HG02870 (cell line): ENCODE measurements around the gene SLC7A4.
"Not testable (repeated sequence)": the region's sequence is repeated elsewhere in the genome, so short reads cannot be mapped to it uniquely, and the experiment has no call there.

ENCODE experiments used
- ATAC-seq: cut with Tn5 transposase; IDR thresholded peaks from one replicate; pipeline ENCODE4 v1.9.1; 2021; ENCODE audit warnings: mild to moderate bottlenecking, moderate library complexity; ENCODE audit not compliant: unreplicated experiment

SLC7A4 gene

DNA sequence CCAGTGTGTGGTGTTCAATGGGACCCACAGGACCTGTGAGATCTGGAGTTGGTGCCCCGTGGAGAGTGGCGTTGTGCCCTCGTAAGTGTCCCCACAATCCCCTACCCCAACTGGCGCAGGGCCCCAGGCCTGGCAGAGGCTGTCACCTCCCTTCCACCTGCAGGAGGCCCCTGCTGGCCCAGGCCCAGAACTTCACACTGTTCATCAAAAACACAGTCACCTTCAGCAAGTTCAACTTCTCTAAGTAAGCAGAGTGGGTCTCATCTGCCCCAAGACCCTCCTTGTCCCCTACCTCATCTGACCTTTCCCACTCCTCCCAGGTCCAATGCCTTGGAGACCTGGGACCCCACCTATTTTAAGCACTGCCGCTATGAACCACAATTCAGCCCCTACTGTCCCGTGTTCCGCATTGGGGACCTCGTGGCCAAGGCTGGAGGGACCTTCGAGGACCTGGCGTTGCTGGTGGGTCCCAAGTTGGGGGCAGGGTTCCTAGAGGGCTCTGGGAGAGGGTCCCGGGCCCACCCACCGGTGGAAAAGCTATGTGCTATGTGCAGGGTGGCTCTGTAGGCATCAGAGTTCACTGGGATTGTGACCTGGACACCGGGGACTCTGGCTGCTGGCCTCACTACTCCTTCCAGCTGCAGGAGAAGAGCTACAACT is 9.3 kb downstream of the SLC7A4 start:
- ATAC-seq = no peak

DNA sequence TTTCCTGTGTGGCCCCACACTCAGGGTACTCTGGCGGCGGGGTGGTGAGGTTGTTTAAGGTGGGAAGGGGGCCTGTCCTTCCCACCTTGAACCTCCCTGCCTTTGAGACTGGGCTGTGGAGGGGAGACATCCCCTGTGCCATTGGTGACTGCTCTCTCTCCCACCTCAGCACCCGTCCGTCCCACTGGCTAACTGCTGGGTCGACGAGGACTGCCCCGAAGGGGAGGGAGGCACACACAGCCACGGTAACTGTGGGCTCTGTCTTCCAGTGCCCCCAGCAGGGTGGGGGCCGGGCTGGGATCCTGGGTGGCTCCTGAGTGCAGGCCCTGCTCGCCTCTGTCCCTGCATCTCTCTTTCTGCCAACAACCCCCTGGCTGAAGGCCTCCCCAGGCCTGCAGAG is 9.9 kb downstream of the SLC7A4 start:
- no peak for ATAC-seq

DNA sequence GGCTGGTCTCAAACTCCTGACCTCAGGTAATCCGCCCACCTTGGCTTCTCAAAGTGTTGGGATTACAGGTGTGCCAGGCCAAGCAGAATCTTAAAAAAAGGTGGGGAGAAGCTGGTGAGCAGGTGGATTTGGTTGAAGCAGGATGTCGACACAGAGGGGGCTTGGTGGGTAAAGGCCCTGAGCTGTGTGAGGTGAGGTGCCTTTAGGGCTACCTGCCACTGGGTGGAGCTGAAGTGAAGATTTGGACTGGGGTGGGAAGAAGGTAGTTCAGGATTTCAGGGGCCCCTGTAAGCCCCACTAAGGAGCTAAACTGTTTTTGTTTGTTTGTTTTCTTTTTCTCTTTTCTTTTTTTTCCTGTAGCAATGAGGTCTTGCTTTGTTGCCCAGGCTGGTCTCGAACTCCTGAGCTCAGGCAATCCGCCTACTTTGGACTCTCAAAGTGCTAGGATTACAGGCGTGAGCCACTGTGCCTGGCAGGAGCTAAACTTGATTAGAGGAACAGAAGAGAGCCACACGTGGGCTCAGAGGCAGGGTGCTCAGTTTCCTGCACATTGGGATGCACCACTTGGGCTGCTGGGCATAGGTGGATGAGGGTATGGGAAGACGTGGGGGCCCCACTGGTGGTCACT is 11.4 kb downstream of the SLC7A4 start:
- ATAC-seq = no peak

DNA sequence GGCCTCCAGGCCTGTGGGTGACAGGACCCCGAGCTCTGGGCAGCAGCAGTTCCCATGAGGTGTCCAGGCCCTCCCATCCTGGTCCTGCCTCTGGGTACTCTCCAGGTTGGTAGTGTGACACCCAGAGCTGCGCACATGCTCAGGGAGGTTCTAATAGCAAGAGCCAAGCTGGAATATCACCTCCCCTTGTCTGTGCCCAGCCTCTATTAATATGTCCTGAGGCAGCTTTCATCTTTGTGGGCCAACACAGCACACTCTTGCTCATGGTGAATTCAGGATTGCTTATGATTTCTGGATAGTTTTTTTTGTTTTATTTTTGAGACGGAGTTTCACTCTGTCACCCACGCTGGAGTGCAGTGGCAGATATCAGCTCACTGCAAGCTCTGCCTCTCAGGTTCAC is 14.0 kb downstream of the SLC7A4 start:
- ATAC-seq = no peak

DNA sequence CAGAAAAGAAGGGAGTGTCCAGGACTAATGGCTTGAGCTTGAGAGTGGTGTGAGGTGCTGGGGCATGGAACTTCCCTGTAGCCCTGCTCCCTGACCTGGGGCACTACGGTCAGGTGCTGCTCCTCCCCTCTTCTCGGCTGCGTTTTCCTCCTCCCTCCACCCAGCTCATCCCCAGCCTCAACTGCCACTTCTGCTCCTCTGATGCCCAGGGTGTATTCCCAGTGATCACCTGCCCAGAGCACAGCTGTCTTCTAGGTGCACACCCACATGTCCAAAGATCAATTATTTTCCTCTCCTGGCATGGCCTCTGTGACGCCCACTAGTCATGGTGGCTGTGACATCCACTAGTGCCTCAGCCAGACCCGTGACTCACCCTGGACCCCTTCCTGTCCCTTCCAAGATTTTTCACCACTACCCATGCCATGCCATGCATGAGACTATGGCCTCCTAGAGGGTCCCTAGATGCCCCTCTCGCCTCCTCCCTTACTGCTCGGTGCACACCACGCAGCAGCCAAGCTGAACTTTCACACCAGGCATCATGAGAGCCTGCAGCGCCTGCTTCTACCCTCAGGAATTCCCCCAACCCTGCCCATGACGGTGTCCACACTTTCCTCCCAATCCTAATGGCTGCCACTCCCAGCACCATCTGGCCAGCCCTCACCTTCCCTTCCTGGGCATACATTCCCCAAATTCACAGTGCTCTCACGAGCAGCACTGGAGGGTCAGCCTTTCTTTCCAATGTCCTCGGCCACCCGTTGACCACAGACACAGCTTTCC is 15.5 kb downstream of the SLC7A4 start:
- no peak for ATAC-seq

DNA sequence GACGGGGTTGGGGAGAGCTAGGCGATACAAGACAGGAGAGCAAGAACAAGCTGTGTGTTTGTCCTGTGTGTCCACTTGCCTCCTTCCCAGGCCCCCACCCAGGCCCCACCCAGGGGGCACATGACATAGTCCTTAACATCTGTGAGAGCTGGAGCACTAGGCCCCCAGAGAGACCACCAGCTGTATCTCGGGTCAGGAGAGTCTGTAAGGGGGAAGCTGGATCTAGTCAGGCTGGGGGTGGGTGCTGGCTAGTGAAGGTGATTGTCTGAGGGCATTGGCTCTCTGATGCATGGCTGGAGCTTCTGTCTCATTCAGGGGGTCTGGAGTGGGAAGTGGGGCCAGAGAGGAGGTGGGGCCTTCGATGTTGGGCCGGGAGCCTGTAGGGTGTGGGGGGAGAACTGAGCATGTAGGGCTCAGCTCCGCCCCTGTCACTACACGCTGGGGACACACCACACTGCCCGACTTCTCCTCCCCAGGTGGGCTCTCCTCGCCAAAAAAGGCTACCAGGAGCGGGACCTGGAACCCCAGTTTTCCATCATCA is 16.8 kb downstream of the SLC7A4 start:
- no peak for ATAC-seq

DNA sequence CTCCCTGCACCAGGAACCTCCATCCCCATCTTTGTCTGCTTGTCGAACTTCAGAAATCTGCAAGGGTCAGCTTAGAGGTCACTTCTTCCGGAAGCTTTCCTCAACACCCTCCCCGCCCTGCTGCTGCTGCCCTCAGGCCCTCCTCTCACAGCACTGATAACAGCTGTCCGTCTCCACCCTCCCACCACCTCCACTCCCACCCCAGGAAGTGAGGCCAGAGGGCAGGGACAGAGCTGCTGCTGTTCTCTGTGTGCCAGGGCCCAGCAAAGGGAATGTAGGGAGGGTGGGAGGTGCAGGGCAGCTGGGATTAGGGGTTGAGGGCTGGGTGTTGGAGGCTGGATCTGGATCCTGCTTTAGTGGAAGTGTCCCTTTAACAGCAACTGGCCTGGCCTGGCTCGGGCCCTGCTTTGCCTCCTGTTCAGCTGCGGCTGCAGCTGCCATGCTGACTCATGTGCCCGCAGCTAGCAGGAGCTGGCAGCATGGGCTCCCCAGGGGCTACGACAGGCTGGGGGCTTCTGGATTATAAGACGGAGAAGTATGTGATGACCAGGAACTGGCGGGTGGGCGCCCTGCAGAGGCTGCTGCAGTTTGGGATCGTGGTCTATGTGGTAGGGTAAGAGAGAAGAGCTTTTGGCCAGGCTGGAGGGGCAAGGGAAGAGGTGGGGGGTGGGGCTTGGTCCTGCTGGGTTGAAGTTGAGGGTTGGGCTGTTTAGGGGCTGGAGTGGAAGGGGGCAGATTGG is 17.5 kb downstream of the SLC7A4 start, which contains the start of gene P2RX6:
Gene P2RX6 (plus strand): TSS at position 440 of the 740 bp plus-strand sequence. CDS start 10 bp downstream, at position 450.
- ATAC-seq = no peak

DNA sequence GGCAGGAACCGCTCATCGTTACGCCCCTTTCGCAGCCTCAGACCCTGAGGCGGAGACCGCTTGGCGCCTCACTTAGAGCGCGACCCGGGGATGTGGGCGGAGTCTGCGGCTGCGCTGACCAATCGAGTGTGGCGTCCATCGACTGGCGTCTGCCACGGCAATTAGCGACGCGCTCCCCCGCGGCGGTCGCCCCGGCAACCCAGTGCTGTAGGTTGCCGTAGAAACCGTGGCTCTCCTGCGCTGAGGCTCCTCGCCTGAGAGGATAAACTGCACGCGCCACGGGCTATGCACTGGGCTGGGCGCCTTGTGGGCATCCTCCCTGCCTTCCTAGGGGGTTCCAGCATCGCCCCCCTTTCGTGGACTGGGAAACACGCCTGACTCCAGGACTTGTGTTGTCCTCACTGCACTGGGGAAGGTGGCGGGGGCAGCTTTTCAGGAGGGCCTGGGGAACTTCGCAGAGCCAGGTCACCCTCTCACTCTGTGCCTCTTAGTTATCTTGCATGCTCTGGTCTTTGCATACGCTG is 18.1 kb downstream of the SLC7A4 start:
- ATAC-seq = peak; percentile 66

DNA sequence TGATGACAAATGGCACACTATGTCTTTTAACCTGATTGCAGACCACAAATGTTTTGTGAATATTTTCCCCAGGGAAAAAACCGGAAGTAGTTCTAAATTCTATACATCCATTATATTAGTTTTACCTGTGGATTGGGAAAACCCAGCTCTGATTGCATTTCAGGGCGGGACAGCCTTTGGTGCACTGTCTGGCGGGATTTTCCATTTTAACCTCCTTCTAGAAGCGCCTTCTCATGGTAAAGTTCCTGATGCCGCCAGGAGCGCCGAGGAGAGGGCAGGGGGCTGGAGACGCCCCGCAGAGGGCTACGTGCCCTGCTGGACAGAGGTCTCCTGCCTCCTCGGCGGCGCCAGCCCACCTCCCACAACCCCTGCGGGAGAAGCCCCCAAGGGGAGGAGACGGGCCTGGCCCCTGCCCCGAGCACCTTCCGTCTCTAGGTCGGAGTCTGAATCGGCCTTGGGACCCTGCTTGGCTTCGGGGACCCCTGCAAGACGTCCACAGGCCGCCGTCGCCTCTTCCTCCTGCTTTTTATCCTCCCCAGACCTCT is 18.6 kb downstream of the SLC7A4 start:
- ATAC-seq = no peak

DNA sequence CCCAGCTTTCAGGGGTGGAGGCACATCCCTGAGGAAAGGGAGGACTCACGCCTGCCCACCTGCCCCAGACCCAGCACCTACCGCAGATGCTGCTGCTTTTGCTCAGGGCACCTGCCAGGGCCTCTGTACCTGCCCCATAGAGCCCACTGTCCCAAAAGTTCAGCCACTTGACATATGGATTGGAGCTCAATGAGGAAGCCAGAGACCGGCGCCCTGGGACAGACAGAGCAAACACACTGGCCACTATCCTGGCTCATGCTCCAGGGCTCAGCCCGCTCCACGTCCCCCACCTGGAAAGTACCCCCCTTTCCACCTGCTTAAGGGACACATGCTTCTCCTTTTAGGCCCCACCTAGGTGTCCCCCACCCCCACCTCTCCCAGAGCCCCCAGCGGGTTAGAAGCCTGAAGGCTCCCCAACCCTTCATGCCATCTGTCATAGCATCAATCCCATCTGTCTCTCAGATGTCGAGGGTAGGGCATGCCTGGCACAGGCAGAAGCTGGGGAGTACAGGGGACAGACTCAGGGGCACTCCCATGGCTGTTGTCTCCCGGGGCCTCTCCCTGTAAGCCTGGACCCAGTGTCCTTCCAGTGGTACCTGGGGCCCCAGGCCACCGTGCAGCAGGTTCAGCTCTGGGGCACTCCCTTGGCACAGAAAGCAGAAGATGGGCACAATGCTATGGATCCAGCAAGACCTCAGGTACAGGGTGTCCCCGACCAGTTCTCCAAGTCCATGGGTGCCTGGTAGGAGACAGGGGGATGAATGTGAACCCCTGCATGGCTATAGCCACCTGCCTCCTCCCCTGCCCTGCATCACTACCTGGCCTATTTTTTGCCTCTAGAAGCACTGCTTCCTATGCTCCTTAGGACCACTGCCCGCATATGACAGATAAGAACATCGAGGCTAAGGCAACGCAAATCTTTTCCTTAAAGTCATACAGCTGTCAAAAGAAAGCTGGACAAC is 19.6 kb downstream of the SLC7A4 start:
- no peak for ATAC-seq

DNA sequence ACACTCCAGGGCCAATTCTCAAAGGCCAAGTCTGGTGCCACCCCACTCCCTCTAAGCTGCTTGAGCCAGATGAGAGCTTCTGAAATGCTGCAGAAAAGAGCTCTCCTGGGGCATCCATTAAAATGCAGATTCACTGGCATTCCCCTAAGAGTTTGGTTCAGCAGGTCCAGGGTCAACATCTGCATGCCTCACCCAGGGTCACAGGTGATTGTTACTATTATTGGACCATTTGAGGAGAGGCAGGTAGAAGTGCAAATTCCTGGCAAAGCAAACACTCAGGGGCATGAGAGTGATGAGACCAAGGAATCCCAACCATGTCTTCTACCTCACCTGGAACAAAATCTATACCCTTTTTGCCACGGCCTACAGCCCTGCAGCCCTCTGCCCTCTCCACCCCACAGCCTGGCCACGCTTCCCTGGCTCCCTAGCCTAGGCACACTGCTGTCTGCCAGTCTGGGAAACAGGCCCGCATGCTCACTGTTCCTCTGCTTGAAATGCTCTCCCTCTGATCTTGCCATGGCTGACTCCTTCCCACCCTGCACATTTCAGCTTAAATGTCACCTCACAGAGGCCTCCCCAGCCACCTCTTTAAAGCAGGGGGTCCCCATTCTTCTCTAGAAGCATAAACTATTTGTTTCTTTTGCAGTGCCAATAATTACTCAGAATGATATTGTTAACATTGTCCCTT is 21.8 kb downstream of the SLC7A4 start:
- ATAC-seq = no peak

DNA sequence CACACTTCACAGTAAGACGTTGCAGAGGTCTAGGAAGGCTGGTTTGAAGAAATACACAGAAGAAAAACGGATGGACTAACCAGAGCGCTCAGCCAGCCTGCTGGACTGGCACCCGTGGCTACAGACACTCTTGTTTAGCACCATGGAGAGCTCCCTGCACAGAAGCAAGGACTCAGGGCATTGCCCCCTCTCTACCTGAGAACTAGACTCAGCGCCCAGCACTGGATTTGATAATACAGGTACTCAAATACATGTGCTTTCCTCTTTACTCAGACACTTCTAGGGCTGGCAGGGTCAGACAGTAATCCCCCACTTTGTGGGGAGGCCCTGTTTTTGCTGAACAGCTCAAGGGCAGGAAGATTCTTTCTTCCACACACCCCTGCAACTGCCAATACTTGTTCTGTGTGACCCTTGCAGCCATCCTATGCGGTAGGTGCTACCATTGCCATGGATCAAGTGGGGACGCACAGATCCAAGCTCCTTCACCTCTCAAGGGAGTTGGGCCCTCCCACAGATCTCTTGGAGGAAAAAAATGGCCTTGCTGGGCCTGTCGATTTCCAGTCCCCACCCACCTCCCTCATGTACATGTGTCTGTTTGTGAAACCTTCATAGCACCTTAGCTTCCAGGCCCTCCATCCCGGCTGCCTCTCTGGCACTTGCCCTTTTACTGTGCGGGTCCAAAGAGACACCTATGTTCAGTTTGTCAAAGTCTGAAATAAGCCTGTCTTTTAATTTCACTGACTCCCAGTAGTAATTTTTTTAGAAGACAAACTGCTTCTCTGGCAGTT is 22.5 kb downstream of the SLC7A4 start:
- no peak for ATAC-seq

DNA sequence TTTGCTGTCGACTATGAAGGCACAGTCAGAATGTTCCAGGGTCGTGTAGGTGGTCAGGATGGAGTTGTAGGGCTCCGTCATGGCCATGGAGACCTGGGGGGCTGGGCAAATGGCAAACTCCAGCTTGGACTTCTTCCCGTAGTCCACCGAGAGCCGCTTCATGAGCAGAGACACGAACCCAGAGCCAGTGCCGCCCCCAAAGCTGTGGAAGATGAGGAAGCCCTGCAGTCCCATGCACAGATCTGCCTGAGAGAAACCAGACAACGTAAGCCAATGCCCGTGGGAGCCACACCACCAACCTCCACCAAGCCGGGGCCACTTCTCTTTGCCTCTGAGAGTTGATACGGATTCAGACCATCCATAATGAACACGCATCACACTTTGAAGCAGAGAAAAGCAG is 23.2 kb downstream of the SLC7A4 start:
- ATAC-seq = not testable (repeated sequence)

DNA sequence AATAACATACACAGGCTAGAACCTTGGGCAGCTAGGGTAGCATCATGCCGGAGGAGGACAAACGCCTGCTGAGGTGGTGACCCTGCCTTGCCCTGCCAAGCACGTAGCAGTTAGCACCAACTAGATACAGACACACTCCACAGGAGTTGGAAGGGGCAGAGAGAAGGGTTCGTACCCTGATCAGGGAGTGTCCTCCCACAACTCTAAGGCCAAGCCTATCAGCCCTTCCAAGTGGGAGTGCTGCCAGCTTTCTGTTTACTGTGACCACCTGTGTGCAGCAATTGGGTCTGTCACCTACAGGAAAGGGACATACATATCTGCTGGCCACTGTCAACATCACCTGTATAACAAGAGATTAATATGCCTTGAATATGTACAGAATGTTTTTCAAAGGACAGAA is 28.6 kb downstream of the SLC7A4 start:
- ATAC-seq = no peak

DNA sequence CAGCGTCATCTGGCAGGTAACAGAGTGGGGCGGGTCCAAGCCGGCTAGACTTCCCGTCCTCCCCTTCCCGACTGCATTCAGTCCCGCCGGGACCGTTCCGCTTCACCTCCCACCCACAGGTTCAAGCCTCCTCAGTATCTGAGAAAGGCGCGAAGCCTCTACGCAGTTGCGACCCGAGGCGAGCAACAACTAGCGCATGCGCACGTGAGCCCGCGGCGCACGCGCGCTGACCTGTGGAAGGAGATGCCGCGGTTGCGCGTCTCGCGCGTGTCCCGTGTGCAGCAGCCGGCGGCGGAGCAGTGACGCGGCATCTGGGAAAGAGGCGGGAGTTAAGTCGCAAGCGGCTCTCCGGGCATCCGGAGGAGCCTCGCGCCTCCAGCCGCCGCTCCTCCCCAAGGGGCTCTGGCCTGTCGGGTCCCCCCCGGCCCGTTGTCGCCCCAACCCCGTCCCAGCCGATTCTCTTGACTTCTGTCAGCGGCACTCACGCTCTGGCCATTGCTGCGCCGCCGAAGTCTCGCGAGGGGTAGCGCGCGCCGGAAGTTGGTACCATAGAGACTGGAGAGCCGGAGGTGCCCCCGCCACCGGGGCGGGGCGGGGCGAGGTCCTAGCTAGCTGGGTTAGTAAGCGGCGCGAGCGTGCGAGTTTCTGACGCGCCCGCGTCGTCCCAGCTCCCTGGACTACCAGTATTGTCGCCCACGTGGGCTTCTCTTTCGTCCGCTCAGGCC is 30.6 kb downstream of the SLC7A4 start, which contains the start of gene THAP7:
Gene THAP7 (minus strand): TSS at position 518 of the 725 bp plus-strand sequence. CDS start 207 bp downstream, at position 311.
- peak; percentile 78 for ATAC-seq

DNA sequence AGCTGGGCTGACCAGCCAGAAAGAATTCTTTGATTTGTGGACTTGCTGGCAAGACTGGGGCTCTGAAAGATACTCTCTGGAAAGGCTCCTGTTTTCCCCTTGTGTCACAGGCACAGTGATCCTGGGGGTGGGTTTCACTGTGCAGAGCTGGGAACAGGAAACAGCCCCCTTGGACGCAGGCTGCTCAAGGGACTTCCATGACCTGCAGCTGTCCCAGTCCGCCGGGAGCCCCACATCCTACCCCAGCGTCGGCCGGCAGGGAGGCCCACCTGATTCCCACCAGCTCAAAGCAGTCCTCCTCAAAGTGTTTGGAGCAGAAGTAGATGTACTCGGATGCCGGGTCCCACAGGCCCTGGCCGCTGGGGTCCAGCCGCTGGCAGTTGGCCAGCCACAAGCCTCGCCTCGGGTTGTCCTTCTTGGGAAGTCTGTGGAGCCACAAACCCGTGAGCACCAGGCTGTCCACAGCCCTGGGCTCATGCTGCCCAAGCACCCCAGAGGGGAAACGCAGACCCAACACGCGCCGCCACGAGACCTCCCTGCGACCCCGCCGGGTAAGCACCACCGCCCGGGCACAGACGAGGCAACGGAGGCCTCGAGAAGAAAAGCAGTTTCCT is 31.3 kb downstream of the SLC7A4 start:
- ATAC-seq = peak; percentile 14
